AG10803 (cell line): Measurements from ENCODE around the gene ATG14.
"Not testable (repeated sequence)": the region's sequence is repeated elsewhere in the genome, so short reads cannot be mapped to it uniquely, and the experiment has no call there.

Experiments used
- DNase-seq: peaks from one replicate; pipeline ENCODE4 v3.0.0; 2010; ENCODE audit warnings: low read depth
- H3K4me3 ChIP-seq: 2 replicates; pipeline ENCODE4 v1.5.1; 2011; ENCODE audit warnings: mild to moderate bottlenecking, low read length, control low read depth
- TF ChIP-seq, protein P1 (sequence below): conservative IDR thresholded peaks from 2 replicates; pipeline ENCODE4 v1.5.1; 2011; ENCODE audit warnings: mild to moderate bottlenecking, low read length, control low read depth, inconsistent platforms

The ATG14 gene

DNA sequence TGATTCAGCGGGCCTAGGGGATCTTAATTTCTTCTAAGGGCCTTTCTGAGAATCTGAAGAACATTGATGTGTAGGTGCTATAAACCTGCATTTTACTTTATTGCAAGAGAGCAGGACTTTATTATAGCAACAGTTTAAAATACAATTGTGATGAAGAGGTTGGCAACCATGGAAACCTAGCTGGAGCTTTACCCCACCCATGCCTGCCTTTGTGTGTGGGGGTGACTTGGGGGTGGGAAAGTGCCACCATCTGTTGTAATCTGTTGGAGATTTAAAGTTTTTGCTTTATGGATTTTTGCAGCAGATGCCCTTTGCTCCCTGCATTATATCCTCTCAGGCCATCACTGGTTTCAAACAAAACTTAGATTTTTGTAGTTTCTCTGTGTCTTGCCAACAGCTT lies 64.6 kb downstream of the ATG14 start:
- no peak for DNase-seq
- H3K4me3 ChIP-seq = no peak overlapping the region
- TF ChIP-seq, protein P1, sequence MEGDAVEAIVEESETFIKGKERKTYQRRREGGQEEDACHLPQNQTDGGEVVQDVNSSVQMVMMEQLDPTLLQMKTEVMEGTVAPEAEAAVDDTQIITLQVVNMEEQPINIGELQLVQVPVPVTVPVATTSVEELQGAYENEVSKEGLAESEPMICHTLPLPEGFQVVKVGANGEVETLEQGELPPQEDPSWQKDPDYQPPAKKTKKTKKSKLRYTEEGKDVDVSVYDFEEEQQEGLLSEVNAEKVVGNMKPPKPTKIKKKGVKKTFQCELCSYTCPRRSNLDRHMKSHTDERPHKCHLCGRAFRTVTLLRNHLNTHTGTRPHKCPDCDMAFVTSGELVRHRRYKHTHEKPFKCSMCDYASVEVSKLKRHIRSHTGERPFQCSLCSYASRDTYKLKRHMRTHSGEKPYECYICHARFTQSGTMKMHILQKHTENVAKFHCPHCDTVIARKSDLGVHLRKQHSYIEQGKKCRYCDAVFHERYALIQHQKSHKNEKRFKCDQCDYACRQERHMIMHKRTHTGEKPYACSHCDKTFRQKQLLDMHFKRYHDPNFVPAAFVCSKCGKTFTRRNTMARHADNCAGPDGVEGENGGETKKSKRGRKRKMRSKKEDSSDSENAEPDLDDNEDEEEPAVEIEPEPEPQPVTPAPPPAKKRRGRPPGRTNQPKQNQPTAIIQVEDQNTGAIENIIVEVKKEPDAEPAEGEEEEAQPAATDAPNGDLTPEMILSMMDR = no peak

- H3K4me3 ChIP-seq, DNase-seq: not testable (repeated sequence)
Observed at GRCh38 chr14:55344582-55345163, 67.0 kb downstream of the ATG14 start.

DNA sequence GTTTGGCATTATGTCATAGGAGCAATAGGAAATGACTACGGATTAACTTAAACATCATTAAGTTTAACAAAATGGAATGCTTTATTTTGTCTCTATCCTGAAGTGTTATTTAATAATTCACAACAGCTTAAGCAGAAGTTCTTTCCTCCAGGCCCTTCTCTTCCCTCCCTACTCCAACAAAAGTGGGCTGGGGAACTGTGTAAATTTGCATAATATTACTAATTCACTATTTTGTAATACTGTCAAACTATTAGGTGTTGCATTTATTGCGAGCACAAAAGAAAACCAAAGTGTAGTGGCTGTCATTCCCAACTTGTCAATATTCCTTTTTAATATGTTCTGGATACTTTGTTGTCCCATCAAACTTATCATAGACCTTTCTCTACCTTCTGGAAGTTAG lies 69.8 kb downstream of the ATG14 start:
- TF ChIP-seq, protein P1 = no peak
- DNase-seq = no peak

DNA sequence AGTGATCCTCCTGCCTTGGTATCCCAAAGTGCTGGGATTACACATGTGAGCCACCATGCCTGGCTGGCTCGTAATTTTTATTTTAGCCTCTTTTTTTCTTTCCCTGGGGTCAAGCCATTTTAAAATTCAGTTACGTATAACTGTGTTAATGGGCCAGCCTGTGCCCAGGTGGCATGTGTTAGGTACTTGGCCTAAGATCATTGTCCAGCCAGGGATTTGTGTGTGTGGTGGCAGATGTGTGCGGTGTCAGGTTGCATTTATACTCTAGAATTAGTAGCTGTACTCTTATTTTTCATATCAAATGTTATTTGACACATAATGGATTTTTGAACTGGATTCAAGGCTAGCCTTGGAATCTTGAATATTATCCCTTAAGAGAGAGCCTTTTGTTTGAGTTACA lies 71.1 kb downstream of the ATG14 start:
- DNase-seq = no peak
- TF ChIP-seq, protein P1 = no peak
- no peak overlapping the region for H3K4me3 ChIP-seq

More for the DNA sequence above, 69.8 kb downstream of the ATG14 start:
- H3K4me3 ChIP-seq = no peak overlapping the region

DNA sequence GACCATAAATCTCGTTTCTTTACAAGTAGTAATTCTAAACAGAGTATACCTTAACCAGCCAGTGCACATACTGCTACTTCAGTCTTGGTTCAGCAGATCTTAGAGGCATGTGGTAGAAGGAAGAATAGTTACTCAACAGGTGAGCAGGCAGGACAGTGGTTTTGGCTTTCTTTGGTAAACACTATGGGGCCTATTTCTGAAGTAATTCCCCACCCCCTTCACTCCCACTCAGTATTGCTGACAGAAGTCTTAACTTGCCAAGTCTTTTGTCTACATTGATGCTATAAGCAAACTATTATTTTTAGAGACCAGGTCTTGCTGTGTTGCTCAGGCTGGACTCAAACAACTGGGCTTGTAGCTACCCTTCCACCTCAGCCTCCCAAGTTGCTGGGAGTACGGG lies 71.9 kb downstream of the ATG14 start:
- no peak for DNase-seq
- TF ChIP-seq, protein P1 = no peak

DNA sequence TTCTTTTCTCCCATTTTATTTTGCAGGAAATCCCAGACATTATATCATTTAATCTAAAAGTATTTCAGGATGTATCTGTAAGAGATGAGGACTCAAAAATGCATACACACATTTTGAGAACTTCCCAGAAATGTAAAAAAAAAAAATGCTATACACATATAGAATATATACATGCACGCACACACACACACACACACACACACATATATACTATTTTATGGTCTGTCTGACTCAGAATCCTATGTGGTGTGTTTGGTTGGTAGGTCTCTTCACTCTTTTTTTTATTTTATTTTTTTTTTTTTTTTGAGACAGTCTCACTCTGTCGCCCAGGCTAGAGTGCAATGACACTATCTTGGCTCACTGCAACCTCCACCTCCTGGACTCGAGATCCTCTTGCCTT lies 74.9 kb downstream of the ATG14 start:
- no peak for DNase-seq
- TF ChIP-seq, protein P1 = no peak
- H3K4me3 ChIP-seq = no peak overlapping the region

More for the DNA sequence above, 71.9 kb downstream of the ATG14 start:
- H3K4me3 ChIP-seq = no peak overlapping the region

- DNase-seq = peak; percentile 27
Observed at GRCh38 chr14:55336162-55336561, 75.5 kb downstream of the ATG14 start.

More at GRCh38 chr14:55336162-55336561, 75.5 kb downstream of the ATG14 start:
- no peak overlapping the region for H3K4me3 ChIP-seq
- TF ChIP-seq, protein P1 = no peak
